ENCODE data around the gene ACTN4.

ACTN4 gene

DNA sequence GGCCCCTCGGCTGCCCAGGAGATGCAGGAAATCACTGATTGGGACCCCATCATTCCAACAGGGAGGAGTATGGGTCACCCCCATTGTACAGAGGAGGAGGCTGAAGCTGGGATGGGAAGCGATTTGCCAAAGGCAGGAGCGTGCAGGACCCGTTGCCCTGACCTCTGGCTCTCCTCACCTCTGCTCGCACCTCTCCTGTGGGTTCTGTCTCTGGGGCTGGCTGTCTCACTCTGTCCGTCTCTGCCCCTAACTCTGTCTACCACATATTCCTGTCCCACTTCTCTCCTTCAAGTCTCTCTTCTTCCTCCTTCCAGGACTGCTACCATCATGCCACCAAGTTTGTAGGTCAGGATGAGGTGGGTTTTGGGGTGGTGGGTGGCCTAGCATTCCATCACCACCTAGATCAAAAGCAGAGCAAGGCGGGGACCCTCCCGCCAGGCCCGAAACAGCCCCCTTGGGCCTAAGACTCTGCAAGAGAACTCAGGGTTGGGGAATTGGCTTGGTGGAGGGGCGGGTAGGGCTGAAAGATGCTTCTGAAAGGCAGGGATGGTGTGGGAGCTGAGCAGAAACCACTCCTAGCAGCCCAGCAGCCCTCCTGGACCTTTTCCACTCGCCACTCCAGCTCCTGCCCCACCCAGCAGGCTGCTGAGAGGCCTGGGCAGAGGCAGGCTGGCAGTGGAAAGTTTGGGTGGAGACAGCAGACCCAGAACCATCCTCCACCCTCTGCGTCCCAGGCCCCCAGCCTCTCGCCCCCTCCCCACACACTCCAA is 126.9 kb downstream of the ACTN4 start:
- DNase-seq = no peak

DNA sequence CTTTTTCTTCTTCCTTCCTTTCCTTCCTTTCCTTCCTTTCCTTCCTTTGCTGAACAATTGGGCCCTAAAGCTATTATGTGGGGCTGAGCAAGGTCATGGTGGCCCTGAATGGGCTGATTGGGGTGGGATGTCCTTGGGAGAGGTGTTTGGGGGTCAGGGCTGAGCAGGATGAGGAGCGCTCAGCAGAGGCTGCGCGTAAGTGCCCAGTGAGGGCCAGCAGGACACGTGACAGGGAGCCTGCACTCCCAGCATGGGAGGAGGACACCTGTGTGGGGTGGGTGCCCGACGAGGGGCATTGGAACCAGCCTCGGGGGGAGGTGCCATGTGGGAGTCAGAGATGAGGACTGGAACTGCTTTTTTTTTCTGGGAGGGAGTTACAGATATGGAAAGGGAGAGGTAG is 131.3 kb downstream of the ACTN4 start:
- DNase-seq = no peak

DNA sequence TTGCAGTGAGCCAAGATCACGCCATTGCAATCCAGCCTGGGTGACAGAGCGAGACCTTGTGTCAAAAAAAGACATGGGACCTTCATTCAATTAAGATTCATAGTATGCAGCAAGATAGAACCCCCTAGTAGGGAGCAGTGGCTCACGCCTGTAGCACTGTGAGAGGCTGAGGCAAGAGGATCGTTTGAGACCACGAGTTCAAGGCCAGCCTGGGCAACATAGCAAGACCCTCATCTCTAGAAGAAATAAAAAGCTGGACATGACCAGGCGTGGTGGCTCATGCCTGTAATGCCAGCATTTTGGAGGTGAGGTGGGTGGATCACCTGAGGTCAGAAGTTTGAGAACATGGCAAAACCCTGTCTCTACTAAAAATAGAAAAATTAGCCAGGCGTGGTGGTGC is 133.0 kb downstream of the ACTN4 start:
- DNase-seq = no peak

DNA sequence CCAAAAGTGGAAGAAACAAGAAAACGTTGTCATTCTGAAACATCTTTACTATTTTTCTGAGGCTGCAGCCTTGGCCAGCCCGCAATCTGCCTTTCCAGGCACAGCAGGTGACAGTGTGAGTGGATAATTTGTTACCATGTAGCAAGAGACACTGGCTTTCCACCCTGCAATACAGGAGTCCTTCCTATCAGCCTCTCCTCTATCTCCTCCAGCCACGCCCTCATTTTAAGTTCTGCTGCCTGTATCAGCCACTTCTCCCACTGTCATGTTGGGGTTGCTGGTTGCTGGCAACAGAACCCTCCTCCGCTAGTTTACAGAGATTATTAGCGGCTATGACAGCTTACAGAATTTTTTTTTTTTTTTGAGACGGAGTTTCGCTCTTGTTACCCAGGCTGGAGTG is 133.6 kb downstream of the ACTN4 start:
- DNase-seq = no peak

All from NCI-H510A treated with DMSO at 0.1 percent for 48 hours (cell line).